Activated T-cell treated with anti-CD3 and anti-CD28 coated beads, Interleukin-2, amount 50 U/mL, for 24 hours (primary cell): ENCODE measurements around the gene NUDT6.
"Not testable (repeated sequence)": the region's sequence is repeated elsewhere in the genome, so short reads cannot be mapped to it uniquely, and the experiment has no call there.

ENCODE experiments used
- DNase-seq: peaks from one replicate; pipeline ENCODE4 v3.0.0-alpha.2; 2020
- H3K27ac Mint-ChIP-seq: 2 replicates; pipeline ENCODE4 v1.8.0; 2020; ENCODE audit warnings: mild to moderate bottlenecking, mixed read lengths
- H3K27me3 Mint-ChIP-seq: 2 replicates; pipeline ENCODE4 v1.8.0; 2020; ENCODE audit warnings: mixed read lengths
- H3K36me3 Mint-ChIP-seq: 2 replicates; pipeline ENCODE4 v1.8.0; 2020; ENCODE audit warnings: low read depth, mixed read lengths
- H3K4me1 Mint-ChIP-seq: 2 replicates; pipeline ENCODE4 v1.8.0; 2020; ENCODE audit warnings: low read depth, mixed read lengths
- H3K4me3 Mint-ChIP-seq: 2 replicates; pipeline ENCODE4 v1.8.0; 2020; ENCODE audit warnings: mild to moderate bottlenecking, moderate library complexity, mixed read lengths
- H3K9me3 Mint-ChIP-seq: 2 replicates; pipeline ENCODE4 v1.8.0; 2020; ENCODE audit warnings: mixed read lengths

NUDT6 gene

DNA sequence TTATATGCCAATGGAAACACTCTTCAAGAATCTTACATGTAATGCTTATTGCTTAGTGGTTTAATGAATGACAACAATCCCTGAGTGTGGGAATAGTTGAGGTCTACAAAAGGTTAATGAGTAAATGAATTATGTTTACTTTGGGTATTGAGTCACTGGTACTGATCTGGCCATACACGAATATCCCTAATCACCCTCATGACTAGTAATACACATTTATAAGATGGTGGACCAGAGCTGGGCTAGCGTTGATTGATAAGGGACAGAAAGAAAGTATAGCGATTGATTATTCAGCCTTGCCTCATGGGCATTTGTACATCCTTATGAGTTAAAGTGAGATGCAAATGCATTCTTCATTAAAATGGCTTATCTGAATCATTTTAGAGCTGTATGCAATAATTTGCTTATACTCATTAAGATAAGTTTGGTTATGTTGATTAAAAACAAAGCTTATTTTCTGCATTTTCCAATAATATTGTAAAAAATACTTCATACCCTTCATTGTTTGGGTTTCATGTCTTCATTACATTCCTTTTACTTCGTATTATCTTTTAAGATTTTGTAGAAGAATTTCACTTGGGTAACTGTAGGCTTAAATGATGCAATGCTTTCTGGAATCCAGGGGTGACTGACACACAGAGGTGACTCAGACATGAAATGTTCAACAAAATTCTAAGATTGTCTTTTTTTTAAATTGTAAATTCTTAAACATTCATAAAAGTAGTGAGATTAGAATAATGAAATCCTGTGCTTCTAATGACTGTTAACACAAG, 48.4 kb downstream of the NUDT6 start:
- no peak overlapping the region for H3K4me3 Mint-ChIP-seq
- no peaks in the 10 kb centered on the region for H3K4me1 Mint-ChIP-seq
- DNase-seq: no peak
- no peaks in the 10 kb centered on the region for H3K9me3 Mint-ChIP-seq
- H3K27me3 Mint-ChIP-seq: peaks cover 49% of the 10 kb centered on the region
- H3K27ac Mint-ChIP-seq: no peak overlapping the region
- no peaks in the 10 kb centered on the region for H3K36me3 Mint-ChIP-seq

DNA sequence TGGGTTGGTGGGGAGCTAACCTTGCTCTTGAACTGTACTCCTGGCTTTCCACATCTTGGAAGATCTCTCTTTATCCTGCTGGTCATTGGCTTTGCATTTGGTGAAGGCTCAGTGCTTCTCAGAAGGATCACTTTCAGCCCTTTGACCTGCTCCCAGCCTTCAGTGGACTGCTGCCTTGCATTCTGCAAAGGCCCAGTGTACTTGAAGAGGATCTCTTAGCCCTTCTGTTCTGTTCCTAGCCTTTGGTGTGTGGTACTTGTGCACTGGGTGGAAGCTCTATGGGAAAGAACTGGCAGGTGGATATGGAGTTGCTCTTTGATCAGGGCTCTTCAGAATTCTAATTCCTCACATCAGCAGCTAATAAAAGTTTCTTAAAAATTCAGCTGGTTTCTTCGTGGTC, 49.3 kb downstream of the NUDT6 start:
- Mint-ChIP-seq H3K36me3 (no peaks in the 10 kb centered on the region), H3K4me3 (no peak overlapping the region), H3K4me1 (no peaks in the 10 kb centered on the region), H3K27me3 (peaks cover 58% of the 10 kb centered on the region), H3K27ac (no peak overlapping the region), H3K9me3 (no peaks in the 10 kb centered on the region)
- DNase-seq: no peak

DNA sequence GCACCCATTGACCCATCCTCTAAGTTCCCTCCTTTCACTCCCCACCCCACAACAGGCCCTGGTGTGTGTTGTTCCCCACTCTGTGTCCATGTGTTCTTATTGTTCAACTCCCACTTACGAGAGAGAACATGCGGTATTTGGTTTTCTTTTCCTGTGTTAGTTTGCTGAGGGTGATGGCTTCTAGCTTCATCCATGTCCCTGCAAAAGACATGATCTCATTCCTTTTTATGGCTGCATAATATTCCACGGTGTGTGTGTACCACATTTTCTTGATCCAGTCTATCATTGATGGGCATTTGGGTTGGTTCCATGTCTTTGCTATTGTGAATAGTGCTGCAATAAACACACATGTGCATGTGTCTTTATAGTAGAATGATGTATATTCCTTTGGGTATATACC, 54.2 kb downstream of the NUDT6 start:
- not testable (repeated sequence) for H3K4me3 Mint-ChIP-seq, H3K27ac Mint-ChIP-seq, H3K4me1 Mint-ChIP-seq, H3K9me3 Mint-ChIP-seq, H3K36me3 Mint-ChIP-seq, DNase-seq
- H3K27me3 Mint-ChIP-seq: peaks cover 50% of the 10 kb centered on the region

DNA sequence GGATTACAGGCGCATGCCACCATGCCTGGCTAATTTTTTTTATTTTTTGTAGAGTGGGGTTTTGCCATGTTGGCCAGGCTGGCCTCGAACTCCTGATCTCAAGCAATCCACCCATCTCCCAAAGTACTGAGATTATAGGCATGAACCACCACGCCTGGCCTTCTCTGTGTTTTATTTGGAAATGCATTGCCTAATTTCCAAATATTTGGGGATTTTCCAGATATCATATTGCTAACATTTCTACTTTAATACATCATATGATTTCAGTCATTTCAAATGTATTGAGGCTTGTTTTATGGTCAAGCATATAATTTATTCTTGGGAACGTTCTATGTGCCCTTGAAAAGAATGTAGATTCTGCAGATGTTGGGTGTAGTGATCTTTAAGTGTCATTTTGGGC, 57.0 kb downstream of the NUDT6 start:
- DNase-seq: no peak
- Mint-ChIP-seq H3K4me1 (no peaks in the 10 kb centered on the region), H3K4me3 (no peak overlapping the region), H3K9me3 (no peaks in the 10 kb centered on the region), H3K27me3 (peaks cover 40% of the 10 kb centered on the region), H3K27ac (no peak overlapping the region), H3K36me3 (no peaks in the 10 kb centered on the region)

DNA sequence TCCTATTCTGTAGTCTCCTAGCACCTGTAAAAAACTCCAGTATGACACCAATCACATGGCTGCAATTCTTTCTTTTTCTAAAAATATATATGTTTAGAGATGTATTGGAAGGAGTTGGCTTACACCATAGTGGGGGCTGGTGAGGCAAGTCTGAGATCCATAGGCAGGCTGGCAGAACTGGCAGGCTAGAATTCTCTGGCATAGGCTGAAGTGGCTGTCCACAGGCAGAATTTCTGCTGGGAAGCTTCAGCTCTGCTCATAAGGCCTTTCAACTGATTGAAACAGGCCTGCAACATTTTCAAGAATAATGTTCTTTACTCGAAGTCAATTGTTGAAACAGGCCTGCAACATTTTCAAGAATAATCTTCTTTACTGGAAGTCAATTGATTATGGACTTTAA, 58.8 kb downstream of the NUDT6 start:
- no peak for DNase-seq
- no peak overlapping the region for H3K27ac Mint-ChIP-seq
- H3K36me3 Mint-ChIP-seq: no peaks in the 10 kb centered on the region
- peaks cover 24% of the 10 kb centered on the region for H3K27me3 Mint-ChIP-seq
- no peaks in the 10 kb centered on the region for H3K9me3 Mint-ChIP-seq
- no peaks in the 10 kb centered on the region for H3K4me1 Mint-ChIP-seq
- H3K4me3 Mint-ChIP-seq: no peak overlapping the region

DNA sequence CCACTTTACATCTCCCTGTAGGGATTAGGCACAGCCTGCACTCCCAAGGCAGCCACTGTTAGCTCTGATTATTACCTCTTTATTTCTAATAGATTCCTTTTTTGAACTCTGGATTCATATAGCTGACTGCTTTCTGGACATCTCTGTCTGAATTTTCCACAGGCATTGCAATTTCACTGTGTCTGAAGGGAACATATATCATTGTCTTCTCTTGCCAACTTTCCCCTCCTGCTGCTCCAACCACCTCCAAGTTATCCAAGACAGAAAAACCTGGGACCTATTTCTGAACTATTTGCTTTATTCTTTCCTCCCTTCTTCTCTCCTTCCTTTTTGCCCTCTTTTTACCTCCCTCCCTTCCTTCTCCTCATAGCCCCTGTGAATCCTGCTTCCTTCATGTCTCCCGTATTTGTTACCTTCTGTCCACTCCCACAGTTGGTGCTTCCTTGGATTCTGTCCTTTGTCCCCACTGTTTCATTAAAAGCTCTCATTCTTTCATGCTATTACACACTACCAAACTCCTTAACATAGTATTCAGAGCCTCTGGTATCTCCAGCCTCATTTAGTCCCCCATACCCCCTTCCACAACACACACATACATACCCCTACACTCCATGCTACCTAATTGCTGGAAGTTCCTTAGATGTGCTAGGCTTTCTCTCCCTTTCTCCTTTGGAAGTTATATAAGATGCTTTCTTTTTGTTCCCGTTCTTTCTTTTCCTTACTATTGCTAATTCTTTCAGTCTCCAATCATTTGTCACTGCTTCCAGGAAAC, 61.0 kb downstream of the NUDT6 start:
- no peaks in the 10 kb centered on the region for H3K4me1 Mint-ChIP-seq
- no peak for DNase-seq
- peaks cover 18% of the 10 kb centered on the region for H3K27me3 Mint-ChIP-seq
- H3K36me3 Mint-ChIP-seq: no peaks in the 10 kb centered on the region
- H3K9me3 Mint-ChIP-seq: no peaks in the 10 kb centered on the region
- H3K27ac Mint-ChIP-seq: no peak overlapping the region
- no peak overlapping the region for H3K4me3 Mint-ChIP-seq

DNA sequence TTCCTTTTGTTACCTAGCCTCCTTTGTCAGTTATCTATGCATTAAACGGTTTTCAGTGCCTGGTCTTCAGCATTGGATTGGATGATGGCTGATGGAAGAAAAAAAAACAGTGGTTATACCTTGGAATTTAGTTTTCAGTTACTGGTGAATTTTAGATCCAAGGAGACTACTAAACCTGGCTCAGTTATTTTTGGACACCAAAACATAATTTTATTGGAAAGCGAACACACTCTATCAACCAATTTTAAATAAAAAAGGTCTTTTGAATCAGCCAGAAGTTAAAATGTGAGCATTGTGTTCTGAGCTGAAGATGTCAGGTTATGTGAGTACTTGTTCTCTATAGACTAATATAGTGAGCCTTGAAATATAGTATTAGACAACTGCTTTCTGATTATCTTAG, 63.7 kb downstream of the NUDT6 start:
- Mint-ChIP-seq H3K27ac (no peak overlapping the region), H3K4me3 (no peak overlapping the region), H3K4me1 (no peaks in the 10 kb centered on the region), H3K9me3 (no peaks in the 10 kb centered on the region), H3K36me3 (no peaks in the 10 kb centered on the region), H3K27me3 (peaks cover 22% of the 10 kb centered on the region)
- no peak for DNase-seq

DNA sequence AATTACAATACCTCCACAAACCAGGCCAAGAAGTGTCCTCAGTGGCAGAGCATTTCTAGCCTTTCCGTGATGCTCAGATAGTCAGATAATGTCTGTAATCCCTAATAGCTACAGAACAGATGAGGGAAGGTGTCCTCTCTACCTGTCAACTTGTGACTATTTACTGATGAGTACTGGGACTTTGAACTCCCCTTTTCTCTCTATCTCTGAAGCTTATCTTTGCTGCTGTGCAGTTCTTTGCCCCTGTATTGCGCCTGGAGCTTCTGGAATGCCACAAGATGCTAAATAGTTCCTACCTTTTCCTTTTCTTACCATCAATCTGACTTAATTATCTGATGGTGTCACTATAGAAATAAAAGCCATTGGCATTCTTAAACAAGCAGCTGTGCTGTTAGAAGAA, 65.2 kb downstream of the NUDT6 start:
- Mint-ChIP-seq H3K9me3 (no peaks in the 10 kb centered on the region), H3K36me3 (no peaks in the 10 kb centered on the region), H3K4me3 (no peak overlapping the region), H3K27me3 (peaks cover 19% of the 10 kb centered on the region), H3K4me1 (no peaks in the 10 kb centered on the region), H3K27ac (no peak overlapping the region)
- no peak for DNase-seq

DNA sequence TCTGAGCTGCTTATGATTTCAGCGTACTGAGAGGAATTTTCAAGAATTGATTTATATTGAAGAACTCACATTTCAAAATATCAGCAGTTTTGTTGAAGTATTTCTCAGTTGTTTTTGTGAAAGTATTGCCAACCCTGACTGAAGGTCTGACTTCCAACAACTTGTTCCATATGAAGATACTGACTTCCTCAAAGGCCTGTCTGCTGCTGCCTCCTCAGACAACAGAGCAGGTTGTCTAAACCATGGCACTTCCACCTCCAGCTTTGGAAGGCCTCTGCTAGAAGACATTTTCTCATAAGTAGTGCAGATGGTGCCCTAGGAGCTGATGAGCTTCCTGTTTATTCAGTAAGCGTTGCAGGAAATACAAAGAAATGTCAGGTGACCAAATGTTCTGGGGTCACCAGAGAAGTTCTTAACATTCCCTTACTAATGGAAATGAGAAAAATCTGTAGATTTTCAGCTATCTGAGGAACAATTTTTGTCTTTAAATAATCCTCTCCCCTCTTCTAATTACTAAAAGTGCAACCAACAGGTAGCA, 67.0 kb downstream of the NUDT6 start:
- Mint-ChIP-seq H3K27ac (no peak overlapping the region), H3K4me3 (no peak overlapping the region), H3K9me3 (no peaks in the 10 kb centered on the region), H3K36me3 (no peaks in the 10 kb centered on the region), H3K27me3 (peaks cover 4% of the 10 kb centered on the region), H3K4me1 (no peaks in the 10 kb centered on the region)
- no peak for DNase-seq

DNA sequence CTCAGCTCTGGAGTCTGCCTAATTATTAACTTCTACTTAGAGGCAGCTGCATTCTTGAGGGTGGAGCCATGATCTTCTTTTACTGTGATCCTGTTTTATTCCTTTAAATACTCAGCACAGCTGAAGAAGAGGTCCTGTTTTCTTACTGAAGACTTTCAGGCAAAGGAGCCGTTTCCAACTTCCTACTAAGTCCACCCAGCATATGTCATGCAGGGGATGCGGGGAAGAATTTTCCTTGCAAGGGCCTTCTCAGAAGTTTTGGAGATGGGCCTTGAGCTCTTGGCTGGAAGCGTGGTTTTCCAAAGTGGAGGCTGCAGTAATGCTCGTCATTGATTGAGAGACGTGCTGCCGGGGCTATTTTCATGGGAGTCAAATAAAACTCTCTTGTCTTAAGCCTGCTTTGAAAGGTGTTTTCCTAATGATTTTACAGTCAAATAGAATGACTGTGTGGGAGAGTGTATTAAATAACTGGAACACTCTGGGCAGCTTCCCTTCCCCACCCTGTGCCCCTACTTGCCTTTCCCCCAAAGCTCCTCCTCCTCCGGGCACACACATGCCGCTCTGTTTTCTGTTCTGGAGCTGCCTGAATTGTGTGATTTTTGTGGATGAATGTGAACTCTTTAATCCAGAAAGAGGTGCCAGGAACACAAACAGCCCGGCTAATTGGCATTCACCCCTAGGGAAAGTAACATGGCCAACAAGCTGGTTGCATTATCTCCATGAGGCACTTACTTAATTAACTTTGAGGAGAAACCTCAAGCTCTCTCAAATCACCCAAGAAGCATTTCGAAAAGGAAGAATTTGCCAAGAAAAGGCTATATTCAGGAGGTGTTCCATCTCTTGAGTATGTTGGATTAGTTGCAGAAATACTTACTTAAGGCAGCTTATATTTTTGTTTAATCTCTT, 67.7 kb downstream of the NUDT6 start:
- H3K4me3 Mint-ChIP-seq: no peak overlapping the region
- no peak for DNase-seq
- no peaks in the 10 kb centered on the region for H3K4me1 Mint-ChIP-seq
- H3K27me3 Mint-ChIP-seq: peaks cover 4% of the 10 kb centered on the region
- H3K27ac Mint-ChIP-seq: no peak overlapping the region
- no peaks in the 10 kb centered on the region for H3K36me3 Mint-ChIP-seq
- H3K9me3 Mint-ChIP-seq: no peaks in the 10 kb centered on the region

DNA sequence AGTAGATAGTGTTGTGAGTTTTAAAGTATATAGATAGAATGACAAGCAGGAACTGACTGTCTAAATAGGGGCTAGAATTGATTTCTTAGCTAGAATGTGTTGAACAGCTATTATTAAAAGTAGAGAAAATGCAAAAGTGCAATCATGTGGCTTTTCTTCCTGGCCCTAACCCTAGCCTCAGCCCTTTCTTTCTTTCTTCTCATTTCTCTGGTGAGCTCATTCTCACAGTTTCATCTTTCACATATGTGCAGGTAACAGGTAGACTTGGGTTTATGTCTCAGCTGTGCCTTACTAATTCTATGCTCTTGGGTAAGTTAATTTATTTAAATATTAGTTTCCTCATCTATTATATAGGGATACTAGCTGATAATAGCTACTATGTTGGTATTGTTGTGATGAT, 70.8 kb downstream of the NUDT6 start:
- DNase-seq: no peak
- Mint-ChIP-seq H3K27me3 (peaks cover 9% of the 10 kb centered on the region), H3K9me3 (no peaks in the 10 kb centered on the region), H3K27ac (no peak overlapping the region), H3K36me3 (no peaks in the 10 kb centered on the region), H3K4me3 (no peak overlapping the region), H3K4me1 (no peaks in the 10 kb centered on the region)

DNA sequence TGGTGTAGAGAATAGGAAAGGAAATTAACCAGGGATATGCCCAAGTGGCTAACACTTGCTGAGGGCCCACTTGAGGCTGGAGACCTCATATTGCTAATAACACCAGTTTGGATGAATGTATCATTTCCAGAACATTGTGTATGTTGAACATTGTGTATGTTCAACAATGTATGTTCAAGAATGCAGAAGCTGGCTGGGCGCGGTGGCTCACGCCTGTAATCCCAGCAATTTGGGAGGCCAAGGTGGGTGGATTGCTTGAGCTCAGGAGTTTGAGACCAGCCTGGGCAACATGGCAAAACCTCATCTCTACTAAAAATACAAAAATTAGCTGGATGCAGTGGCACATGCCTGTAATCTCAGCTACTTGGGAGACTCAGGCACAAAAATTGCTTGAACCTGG, 72.6 kb downstream of the NUDT6 start:
- H3K4me1 Mint-ChIP-seq, H3K9me3 Mint-ChIP-seq, H3K27ac Mint-ChIP-seq, H3K27me3 Mint-ChIP-seq, H3K4me3 Mint-ChIP-seq, DNase-seq, H3K36me3 Mint-ChIP-seq: not testable (repeated sequence)

DNA sequence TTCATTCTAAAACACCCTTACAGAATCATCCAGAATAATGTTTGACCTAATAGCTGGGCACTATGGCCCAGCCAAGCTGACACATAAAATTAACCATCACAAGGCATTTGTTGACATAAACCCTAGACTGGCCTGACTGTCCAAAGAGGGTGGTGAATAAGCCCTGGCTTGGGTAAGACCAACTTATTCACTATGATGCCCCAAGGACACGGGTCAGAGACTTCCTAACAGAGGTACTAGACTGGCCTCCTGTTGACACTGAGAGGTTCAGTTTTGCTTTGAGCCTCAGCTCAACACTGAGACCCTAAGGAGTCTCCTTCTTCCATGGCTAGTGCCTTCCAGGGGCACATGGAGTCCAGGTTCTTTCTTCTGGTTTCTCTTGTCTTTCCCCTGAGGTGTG, 74.5 kb downstream of the NUDT6 start:
- peaks cover 1% of the 10 kb centered on the region for H3K4me1 Mint-ChIP-seq
- H3K4me3 Mint-ChIP-seq: no peak overlapping the region
- no peak overlapping the region for H3K27ac Mint-ChIP-seq
- H3K27me3 Mint-ChIP-seq: peaks cover 5% of the 10 kb centered on the region
- H3K9me3 Mint-ChIP-seq: no peaks in the 10 kb centered on the region
- DNase-seq: no peak
- H3K36me3 Mint-ChIP-seq: no peaks in the 10 kb centered on the region

DNA sequence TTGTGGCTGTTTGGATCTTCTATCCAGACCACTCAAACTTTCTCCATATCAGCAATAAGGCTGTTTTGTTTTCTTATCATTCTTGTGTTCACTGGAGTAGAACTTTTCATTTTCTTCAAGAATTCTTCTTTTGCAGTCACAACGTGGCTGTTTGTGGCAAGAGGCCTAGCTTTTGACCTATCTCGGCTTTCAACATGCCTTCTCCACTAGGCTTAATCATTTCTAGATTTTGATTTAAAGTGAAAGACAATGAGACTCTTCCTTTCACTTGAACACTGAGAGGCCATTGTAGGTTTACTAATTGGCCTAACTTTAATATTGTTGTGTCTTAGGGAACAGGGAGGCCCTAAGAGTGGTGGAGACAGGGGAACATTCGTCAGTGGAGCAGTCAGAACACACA, 76.6 kb downstream of the NUDT6 start:
- H3K4me3 Mint-ChIP-seq: no peak overlapping the region
- no peaks in the 10 kb centered on the region for H3K36me3 Mint-ChIP-seq
- DNase-seq: no peak
- peaks cover 9% of the 10 kb centered on the region for H3K27me3 Mint-ChIP-seq
- H3K27ac Mint-ChIP-seq: no peak overlapping the region
- peaks cover 1% of the 10 kb centered on the region for H3K4me1 Mint-ChIP-seq
- no peaks in the 10 kb centered on the region for H3K9me3 Mint-ChIP-seq
